Stimulated activated CD8-positive, alpha-beta memory T cell treated with anti-CD3 and anti-CD28 coated beads, Interleukin-7, amount 100 ng/mL, for 4 hours (primary cell): ENCODE measurements around the gene BPGM.

Experiments
- DNase-seq, 2 donors: peaks; one replicate each; pipeline ENCODE4 v3.0.0-alpha.2; 2020; ENCODE audit warnings: low read depth in 2 of 2

The BPGM gene

DNA sequence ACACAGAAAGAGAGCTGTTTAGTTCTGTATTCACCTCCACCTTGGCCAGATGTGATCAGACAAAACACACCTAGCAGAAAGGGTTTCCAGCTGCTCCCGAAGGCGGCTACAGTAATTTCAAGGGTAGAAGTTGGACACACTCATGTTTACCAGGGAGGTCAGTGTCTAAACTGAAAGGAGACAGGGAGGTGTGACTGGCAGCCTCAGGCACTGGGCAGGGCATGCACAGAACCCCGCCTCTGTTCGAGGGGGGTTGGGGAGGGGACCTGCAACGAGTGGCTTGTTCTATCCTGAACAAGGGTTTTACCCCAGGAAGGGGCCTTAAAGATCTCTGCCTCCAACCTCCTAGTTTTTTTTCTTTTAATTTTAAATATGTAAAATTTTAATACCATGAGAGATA is 49.6 kb downstream of the BPGM start:
- DNase-seq = no peak

DNA sequence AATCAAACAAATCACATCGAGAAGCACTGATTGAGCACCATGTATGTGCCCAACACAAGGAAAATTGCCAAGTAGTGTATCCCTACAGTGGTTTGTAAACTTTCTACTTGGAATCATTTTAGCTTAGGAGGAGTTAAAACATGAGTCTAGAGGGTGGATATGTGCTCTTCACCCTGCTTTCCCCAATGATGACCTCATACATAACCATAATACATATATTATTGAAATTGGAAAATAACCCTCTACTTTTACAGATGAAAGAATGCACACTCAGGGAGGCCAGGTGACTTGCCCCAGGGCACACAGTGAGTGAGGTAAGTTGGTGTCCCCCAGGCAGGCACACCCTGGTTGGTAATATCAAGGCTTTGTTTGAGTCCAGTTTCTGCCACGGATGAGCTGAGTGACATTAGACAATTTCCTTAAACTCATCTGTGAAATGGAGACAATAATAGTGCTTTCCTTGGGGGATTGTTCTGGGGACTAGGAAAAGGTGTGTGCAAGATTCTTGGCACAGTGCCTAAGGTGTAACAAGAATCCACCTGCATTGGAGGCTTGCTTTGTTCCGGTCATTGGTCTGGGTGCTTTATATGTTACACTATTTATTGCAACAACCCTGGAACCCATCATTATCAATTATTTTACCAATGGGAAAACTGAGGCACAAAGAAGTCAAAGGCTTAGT is 50.7 kb downstream of the BPGM start:
- DNase-seq = no peak

DNA sequence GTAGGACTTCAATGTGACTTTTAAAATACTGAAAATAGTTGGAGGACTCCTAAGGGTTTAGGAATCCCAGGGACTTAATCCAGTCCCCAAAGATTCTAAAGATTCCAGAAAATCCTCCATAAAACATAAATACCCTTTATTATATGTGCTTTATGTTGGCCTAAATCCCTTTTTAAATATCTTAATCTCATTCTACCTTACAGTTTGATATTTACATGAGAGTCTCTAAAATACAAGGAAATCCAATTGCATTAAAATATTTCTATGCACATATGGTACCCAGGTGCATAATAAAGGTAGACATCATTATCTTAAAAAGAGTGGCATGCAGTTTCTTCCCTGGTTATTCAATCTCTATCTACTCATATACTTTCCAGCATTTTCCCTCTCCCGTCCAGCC is 51.8 kb downstream of the BPGM start:
- no peak for DNase-seq

DNA sequence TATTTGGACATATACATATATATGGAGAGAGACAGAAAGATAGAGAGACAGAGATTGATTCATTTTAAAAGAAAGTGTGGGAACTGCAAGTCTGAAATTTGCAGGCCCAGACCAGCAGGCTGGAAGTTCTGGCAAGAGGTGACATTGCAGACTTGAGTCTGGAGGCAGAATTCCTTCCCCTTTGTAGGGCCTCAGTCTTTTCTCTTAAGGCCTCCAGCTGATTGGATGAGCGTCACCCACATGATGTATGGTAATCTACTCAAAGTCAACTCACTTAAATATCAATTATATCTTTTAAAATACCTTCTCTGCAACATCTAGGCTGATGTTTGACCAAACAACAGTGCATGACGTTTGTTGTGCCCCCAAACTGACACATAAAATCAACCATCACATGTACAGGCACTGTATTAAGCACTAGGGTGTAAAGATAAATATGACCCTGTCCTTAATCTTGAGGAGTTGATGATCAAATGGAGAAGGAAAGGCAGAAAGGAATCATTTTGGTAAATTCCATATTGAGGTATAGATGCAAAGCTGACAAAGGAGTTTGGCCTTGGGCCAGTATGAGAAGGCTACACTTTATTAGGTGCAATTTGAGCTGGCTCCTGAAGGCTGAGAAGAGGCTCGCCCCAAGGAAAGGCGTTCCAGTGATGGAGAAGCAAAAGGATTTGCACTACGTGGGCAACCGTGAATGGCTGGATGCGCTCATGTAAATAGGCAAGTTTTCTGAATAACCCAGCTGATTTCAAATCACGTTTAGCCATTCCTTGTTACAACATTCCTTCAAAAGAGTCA is 52.6 kb downstream of the BPGM start:
- no peak for DNase-seq

DNA sequence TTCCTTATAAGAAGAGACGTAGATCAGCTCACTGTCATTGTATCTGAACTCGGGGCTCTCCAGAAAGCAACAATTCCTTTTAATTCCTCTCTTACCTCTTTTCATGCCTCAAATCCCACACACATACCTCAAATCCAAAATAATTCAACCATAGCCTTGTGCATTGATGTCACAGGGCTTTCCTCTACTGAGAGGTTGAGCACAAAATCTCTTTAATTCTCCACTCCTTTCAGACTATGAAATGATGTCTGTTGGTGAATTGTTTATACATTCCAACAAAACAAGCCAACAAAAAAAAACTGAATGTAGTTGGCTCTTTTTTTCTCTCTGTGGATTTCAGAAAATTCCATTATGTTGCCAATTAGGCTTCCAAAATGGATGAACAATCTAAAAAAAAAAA is 53.2 kb downstream of the BPGM start:
- DNase-seq = no peak

DNA sequence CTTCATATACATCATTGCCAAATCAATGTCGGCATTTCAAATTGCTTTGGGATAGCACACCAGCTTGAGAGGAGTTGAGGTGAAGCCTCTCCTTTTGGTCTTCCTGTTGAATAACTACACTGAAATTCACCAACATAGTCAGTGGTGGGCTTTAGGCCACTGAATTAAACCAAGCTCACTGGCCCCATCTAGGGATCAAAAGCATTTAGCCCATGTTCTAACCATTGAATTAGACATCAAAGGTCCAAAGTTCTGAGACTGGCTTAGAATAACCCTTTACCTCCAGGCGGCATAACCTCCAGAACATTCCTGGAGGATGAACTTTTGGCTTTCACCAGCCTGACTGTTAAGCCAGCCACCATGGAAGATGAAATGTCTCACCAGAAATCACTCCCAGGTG is 54.6 kb downstream of the BPGM start:
- no peak for DNase-seq

DNA sequence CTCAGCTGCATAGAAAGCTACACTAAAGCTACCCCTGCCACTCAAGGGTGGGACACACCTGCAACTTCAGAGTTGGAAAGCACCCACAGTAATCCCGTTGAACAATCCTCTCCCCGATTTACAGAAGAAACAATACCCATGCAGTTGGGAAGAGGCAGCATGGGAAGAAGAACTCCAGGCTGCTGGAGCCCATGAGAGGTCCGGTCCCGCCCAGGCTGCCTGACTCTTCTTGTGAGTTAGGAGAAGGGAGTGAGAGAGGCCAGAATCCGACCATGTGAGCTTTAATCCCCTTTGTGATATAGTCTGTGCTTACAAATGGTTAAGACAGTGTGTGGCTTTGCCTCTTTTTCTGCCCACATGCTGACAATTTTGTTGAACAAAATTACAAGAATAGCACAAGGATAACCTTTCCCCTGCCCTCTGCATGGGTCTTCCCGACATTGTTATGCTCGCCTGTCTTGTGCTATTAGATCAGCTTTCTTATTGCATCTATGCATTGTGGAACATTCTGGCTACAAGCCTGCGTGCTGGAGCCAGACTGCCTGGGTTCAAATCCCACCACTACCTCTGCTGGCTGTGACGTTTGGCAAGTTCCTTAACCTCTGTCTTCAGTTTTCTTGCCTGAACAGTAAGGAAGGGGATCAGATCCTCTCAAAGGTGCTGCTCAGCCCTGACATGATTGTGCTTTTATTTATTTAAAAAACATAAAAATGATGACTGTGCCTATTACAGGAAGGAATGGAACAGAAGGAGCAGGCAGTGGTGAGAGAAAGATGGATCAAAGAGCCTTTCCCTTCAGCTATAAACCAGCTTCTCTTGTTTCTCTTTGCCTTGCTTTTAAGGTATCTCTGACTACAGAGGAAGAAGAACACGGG is 56.0 kb downstream of the BPGM start:
- no peak for DNase-seq

DNA sequence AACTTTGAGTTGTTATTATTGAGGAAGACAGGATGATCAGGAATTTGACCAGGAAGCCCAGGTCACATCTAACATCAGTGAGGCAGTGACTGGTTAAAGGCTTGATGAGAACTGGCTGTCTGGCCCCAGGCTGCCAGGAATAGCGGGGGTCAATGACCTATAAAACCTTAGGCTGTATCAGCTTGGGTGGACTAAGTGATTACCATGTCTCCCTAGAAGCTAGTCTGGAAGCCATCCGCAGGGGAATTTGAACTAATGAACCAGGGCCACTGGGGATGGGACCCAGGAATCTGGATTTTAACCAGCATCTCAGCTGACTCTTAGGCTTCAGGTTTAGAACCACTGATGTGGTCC is 56.6 kb downstream of the BPGM start:
- DNase-seq = no peak

DNA sequence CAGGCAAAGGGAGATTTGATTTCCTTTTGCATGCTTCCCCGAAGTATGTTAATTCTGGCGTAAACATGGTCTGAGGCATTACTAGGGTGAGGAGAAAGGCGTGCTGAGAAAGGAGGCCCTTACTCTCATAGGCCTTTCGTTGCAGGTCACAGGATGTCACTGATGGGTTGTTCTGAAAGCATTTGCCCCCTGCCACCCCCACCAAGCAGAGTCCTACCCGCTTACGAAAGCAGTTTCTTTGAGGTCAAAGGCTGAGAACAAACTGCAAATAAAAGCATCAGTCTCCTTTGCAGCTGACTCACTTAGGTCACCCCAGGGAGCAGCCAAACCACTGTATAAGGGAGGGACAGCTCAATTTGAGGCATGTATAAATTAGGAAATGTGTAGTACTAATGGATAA is 57.1 kb downstream of the BPGM start:
- no peak for DNase-seq

DNA sequence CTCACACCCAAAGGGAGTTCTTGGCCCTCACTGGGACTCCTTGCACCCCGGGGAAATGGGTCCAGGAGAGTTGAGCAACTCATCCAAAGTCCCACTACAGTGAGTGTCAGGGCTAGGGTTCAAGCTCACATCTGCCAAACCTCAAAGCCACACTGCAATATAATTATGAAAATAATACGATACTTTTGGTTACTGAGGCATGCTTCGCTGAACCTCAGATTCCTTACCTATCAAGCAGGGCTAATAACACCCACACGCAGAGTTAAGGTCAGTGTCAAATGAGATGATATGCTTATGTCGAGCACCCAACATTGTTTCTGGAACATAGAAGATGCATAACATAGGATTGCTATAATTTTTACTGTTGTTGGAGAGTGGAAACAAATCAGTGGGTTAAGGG is 58.2 kb downstream of the BPGM start:
- DNase-seq = no peak

DNA sequence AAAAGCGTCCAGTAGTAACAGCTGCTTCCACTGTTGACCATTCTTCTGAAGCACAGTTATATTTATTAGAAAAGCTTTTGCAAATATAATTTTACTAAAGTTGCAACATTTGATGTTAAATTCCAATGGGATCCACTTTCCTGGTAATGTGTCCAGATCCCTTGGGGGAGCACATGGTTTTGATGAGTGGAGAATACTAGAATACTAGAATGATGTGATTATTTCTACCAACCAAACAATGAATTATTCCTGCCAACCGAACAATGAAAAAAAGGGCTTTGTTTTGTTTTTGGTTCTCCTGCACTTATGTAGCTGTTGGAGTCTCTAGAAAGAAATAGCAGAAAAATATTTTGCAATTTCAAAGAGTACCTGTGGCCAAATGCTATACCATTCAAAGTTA is 59.1 kb downstream of the BPGM start:
- no peak for DNase-seq

DNA sequence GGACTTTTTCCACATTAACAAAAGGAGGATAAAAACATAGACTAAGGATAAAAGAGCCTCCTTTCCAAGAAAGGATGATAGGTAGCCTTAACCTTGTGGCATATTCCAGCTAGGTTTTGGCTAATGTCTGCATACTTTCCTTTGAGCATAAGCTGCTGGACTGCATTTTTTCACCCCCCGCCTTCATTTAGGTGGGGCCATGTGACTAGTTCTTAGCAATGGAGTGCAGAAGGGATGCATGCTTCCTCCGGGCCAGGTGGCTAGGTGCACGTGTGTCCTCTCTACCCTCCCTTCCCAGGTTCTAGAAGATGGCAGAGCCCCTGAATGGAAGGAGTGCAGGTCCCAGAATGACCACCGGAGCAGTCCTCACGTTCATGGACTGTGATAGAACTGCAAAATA is 59.8 kb downstream of the BPGM start:
- DNase-seq = no peak

DNA sequence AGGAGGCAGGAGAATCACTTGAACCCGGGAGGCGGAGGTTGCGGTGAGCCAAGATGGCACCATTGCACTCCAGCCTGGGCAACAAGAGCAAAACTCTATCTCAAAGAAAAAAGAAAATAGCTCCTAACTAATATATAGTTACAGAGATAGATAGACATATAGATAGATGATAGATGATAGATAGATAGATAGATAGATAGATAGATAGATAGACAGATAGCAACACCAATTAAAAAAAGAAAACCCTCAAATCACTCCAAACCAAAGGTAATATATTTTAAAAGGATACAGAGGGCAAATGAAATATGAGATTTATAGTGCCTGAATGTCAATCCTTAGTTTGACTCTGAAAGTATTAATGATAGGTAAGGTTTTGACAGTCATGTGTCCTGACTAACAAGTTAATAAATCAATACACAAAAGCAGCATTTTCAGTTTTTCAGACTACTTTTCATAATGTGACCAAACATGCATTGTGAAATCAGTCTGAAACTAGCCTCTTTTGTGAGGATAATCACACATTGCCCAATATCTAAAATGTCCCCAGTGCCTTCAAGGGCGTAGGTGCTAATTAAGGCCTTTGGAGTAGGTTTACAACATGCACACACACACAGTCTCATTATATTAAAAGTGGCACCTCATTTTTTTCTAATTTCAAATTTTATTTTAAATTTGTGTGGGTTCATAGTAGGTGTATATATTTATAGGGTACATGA is 61.2 kb downstream of the BPGM start:
- DNase-seq = no peak

DNA sequence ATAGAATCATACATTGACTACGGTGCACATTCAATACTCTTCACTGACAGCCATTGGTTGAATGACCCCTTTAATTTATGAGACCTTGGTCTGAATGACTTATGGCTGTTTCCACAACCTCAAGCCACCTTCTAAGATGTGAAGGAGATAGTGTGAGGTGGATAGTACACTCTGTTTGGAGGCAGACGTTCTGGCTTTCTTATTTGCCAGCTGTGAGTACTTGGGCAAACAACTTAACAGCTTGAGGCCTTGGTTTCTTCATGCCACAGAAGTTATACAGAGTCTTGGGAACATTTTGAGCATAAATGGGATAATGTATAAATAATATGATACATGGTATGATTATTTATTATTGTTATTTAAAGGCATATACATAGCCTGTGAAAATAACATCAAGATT is 62.0 kb downstream of the BPGM start:
- no peak for DNase-seq

DNA sequence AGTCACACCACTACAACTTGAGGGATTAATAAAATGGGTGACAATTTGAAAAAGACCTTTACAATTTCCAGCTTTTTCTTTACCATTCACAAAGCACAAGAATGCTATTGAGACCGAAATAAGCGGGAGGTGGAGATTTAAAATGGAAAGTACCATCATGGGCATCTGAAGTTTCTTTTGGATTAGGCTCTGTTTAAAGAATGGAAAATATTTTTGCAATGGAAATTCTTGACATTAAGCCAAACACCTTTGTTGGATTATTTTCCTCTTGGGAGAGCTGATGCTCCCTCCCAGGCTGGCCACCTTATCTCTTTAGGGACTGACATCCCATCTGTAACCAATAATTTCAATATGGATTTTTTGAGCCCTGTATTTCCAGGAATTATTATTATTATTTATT is 62.5 kb downstream of the BPGM start:
- no peak for DNase-seq

DNA sequence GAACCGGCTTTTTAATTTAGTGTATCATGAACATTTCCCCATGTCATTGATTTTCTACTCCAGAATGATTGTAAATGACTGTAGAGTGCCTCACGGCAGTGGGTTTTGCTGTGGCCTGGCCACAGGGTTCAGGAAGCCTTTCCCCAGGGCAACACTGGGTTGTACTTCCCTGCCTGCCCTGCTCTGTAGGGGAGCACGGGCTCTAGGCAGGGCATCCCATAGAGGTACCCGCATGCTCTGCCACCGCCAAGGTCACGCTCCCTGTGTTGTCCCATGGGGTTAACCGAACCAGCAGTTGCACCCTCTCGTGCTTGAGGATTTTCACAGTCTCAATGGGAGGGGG is 63.8 kb downstream of the BPGM start:
- DNase-seq = no peak

DNA sequence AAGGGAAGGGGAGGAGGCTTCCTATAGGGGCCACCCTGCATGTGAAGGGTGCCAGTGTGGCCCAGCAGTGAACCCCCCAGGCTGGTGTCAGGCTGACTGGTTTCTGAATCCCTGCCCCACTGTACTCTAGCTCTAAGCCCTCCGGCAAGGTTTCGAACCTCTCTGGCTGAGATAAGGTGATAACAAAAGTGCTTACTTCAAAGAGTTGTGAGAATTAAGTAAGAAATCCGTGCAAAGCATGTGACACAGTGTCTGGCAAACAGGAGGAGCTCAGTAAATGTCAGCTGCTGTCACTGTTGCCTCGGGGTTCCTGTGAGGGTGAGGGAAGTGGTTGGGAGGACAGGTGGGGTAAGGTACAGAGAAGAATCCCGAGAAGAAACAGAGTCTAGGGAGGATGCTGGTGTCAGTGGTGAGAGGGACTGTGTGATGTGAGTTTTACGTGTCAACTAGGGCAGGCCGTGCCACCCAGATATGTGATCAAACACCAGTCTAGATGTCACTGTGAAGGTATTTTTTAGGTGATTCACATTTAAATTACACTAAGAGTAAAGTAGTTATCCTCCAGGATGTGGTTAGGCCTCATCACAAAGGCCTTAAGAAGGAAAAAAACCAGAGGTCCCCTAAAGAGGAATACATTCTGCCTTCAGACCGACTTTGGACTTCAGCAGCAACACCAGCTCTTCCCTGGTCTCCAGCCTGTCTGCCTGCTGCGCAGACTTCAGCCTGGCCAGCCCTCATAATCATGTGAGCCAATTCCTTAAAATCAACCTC is 64.4 kb downstream of the BPGM start:
- peak; percentile 12 to 15 for DNase-seq

DNA sequence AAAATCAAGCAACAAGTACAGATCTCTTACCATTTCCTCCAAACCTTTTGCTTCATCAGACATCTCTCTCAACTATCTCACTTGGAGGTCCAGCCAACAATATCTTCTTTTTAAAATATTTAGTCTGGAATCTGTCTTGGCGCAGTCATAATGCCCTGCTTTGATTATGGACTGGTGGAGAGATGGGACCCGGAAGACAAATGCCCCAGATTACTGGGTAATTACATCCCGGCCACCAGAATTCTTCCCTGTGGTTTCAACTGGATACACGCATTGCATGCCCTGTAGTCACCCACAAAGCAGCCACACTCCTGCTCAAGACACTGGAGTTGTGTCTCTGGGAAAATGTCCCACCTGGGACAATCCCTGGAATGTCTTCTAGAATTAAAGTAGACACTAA is 65.5 kb downstream of the BPGM start:
- no peak for DNase-seq

DNA sequence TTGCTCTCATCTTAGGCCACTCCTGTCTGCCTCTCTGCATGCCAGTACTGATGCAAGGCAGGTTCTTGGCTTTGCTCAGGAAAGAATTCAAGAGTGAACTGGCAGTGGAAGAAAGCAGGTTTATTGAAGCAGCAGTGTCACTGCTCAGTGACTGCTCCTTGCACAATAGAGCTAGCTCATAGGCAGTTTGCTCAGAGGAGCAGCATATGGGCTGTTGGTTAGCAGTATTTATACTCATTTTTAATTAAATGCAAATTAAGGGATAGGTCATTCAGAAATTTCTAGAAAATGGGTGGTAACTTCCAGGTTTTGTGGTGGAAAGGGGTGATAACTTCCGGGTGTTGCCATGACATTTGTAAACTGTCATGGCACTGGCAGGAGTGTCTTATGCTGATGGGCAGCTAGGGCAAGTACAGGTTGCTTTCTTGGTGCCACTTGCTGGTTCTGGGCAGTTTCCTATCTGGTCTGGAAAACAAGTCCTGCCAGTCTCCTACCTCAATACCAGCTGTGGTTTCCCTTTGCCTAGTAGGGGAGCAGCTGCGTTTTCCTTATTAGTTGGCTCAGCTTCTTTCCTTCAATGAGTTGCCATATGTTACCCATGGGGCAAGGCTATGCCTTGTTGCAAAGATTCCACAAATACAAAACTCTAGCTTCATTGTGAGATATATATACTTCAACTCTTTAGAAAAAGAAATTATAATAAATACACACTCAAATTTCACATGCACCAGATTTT is 68.0 kb downstream of the BPGM start:
- DNase-seq = no peak

DNA sequence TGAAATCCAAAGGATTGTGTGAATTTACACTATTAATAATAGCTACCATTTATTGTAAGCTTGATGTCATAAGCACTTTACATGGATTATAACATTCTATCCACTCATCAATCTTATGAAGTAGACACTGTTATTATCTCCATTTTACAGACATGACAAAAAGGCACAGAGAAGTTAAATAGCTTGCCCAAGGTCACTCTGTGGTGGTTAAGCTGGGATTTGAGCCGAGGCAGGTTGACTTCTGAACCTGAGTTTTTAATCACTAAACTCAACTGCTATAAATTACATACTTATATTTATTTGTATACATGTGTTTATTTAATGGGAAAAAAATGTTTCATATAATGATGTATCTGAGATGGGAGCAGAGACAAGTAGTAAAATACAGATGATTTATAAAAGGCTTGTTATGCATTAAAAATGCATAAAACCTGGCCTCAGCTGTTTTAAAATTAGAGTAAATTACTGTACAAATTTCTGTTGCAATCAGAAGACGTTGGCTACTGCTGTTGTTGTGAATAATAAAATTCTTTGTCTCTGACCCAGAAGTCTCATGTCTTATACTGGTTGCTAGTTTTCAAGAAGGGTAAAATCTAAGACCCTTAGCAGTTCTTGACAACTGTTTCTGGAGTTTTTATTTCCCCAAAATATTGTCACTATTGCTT is 71.7 kb downstream of the BPGM start:
- no peak for DNase-seq
